Measurements from ENCODE around the gene S100A7A. TPM values are rescaled to one million over a fixed set of nuclear protein-coding genes. Genes with fewer than 3 reads are reported as not detected.

S100A7A gene
- total RNA-seq, 1 donor from 2014 or later, result not detected

- H3K36me3 ChIP-seq (ENCODE audit: control insufficient read depth in 3 of 3, insufficient read depth in 3 of 3, low read length in 3 of 3), result no peaks in the 10 kb centered on the region
- no peaks in the 10 kb centered on the region for H3K27me3 ChIP-seq (ENCODE audit: control insufficient read depth in 3 of 3, insufficient read depth in 3 of 3, low read length in 3 of 3)
- H3K27ac ChIP-seq (ENCODE audit: low read depth, low read length), result no peak overlapping the region
- no peaks in the 10 kb centered on the region for H3K4me1 ChIP-seq (ENCODE audit: control insufficient read depth in 3 of 3, insufficient read depth in 3 of 3, low read length in 3 of 3)
- H3K4me3 ChIP-seq (ENCODE audit: low read length in 3 of 3), result no peak overlapping the region
- peaks cover 0 to 4% (median 2%) of the 10 kb centered on the region in 3 donors for H3K9me3 ChIP-seq (ENCODE audit: control insufficient read depth in 3 of 3, low read length in 3 of 3)
- H3K9ac ChIP-seq (ENCODE audit: low read depth in 1 of 3, low read length in 3 of 3), result no peak overlapping the region
Observed at GRCh38 chr1:153384958-153385580, 31.3 kb upstream of the S100A7A start.

GRCh38 chr1:153386500-153386901 lies 29.8 kb upstream of the S100A7A start:
- no peaks in the 10 kb centered on the region for H3K27me3 ChIP-seq (ENCODE audit: control insufficient read depth in 3 of 3, insufficient read depth in 3 of 3, low read length in 3 of 3)
- no peaks in the 10 kb centered on the region for H3K36me3 ChIP-seq (ENCODE audit: control insufficient read depth in 3 of 3, insufficient read depth in 3 of 3, low read length in 3 of 3)
- H3K4me3 ChIP-seq (ENCODE audit: low read length in 3 of 3), result no peak overlapping the region
- peaks cover 0 to 3% (median 0%) of the 10 kb centered on the region in 3 donors for H3K9me3 ChIP-seq (ENCODE audit: control insufficient read depth in 3 of 3, low read length in 3 of 3)
- no peak overlapping the region for H3K9ac ChIP-seq (ENCODE audit: low read depth in 1 of 3, low read length in 3 of 3)
- H3K4me1 ChIP-seq (ENCODE audit: control insufficient read depth in 3 of 3, insufficient read depth in 3 of 3, low read length in 3 of 3), result peaks cover 3 to 12% (median 10%) of the 10 kb centered on the region in 3 donors
- peak overlapping the region; percentile 37 for H3K27ac ChIP-seq (ENCODE audit: low read depth, low read length)

- Histone ChIP-seq H3K9ac (ENCODE audit: low read depth in 1 of 3, low read length in 3 of 3) (no peak overlapping the region), H3K4me3 (ENCODE audit: low read length in 3 of 3) (no peak overlapping the region), H3K4me1 (ENCODE audit: control insufficient read depth in 3 of 3, insufficient read depth in 3 of 3, low read length in 3 of 3) (peaks cover 5 to 14% (median 12%) of the 10 kb centered on the region in 3 donors), H3K27ac (ENCODE audit: low read depth, low read length) (peak overlapping the region; percentile 37), H3K36me3 (ENCODE audit: control insufficient read depth in 3 of 3, insufficient read depth in 3 of 3, low read length in 3 of 3) (no peaks in the 10 kb centered on the region), H3K9me3 (ENCODE audit: control insufficient read depth in 3 of 3, low read length in 3 of 3) (no peaks in the 10 kb centered on the region), H3K27me3 (ENCODE audit: control insufficient read depth in 3 of 3, insufficient read depth in 3 of 3, low read length in 3 of 3) (no peaks in the 10 kb centered on the region)
Observed at GRCh38 chr1:153387001-153387400, 29.3 kb upstream of the S100A7A start.

GRCh38 chr1:153387785-153388184 lies 28.5 kb upstream of the S100A7A start:
- Histone ChIP-seq H3K4me1 (ENCODE audit: control insufficient read depth in 3 of 3, insufficient read depth in 3 of 3, low read length in 3 of 3) (peaks cover 5 to 14% (median 12%) of the 10 kb centered on the region in 3 donors), H3K27ac (ENCODE audit: low read depth, low read length) (no peak overlapping the region)

GRCh38 chr1:153389401-153389800 lies 26.9 kb upstream of the S100A7A start:
- H3K36me3 ChIP-seq (ENCODE audit: control insufficient read depth in 3 of 3, insufficient read depth in 3 of 3, low read length in 3 of 3), result no peaks in the 10 kb centered on the region
- H3K4me1 ChIP-seq (ENCODE audit: control insufficient read depth in 3 of 3, insufficient read depth in 3 of 3, low read length in 3 of 3), result peaks cover 5 to 14% (median 12%) of the 10 kb centered on the region in 3 donors
- H3K27me3 ChIP-seq (ENCODE audit: control insufficient read depth in 3 of 3, insufficient read depth in 3 of 3, low read length in 3 of 3), result peaks cover 0 to 4% (median under 1%) of the 10 kb centered on the region in 3 donors
- no peak overlapping the region for H3K9ac ChIP-seq (ENCODE audit: low read depth in 1 of 3, low read length in 3 of 3)
- no peaks in the 10 kb centered on the region for H3K9me3 ChIP-seq (ENCODE audit: control insufficient read depth in 3 of 3, low read length in 3 of 3)
- no peak overlapping the region for H3K27ac ChIP-seq (ENCODE audit: low read depth, low read length)
- no peak overlapping the region for H3K4me3 ChIP-seq (ENCODE audit: low read length in 3 of 3)

More at GRCh38 chr1:153387785-153388184, 28.5 kb upstream of the S100A7A start:
- H3K9me3 ChIP-seq (ENCODE audit: control insufficient read depth in 3 of 3, low read length in 3 of 3), result no peaks in the 10 kb centered on the region
- no peaks in the 10 kb centered on the region for H3K27me3 ChIP-seq (ENCODE audit: control insufficient read depth in 3 of 3, insufficient read depth in 3 of 3, low read length in 3 of 3)
- no peak overlapping the region for H3K9ac ChIP-seq (ENCODE audit: low read depth in 1 of 3, low read length in 3 of 3)
- no peaks in the 10 kb centered on the region for H3K36me3 ChIP-seq (ENCODE audit: control insufficient read depth in 3 of 3, insufficient read depth in 3 of 3, low read length in 3 of 3)
- no peak overlapping the region for H3K4me3 ChIP-seq (ENCODE audit: low read length in 3 of 3)

- no peaks in the 10 kb centered on the region for H3K9me3 ChIP-seq (ENCODE audit: control insufficient read depth in 3 of 3, low read length in 3 of 3)
- H3K36me3 ChIP-seq (ENCODE audit: control insufficient read depth in 3 of 3, insufficient read depth in 3 of 3, low read length in 3 of 3), result no peaks in the 10 kb centered on the region
- peaks cover 5 to 19% (median 17%) of the 10 kb centered on the region in 3 donors for H3K4me1 ChIP-seq (ENCODE audit: control insufficient read depth in 3 of 3, insufficient read depth in 3 of 3, low read length in 3 of 3)
- H3K27ac ChIP-seq (ENCODE audit: low read depth, low read length), result no peak overlapping the region
- no peak overlapping the region for H3K4me3 ChIP-seq (ENCODE audit: low read length in 3 of 3)
- peaks cover 0 to 4% (median 2%) of the 10 kb centered on the region in 3 donors for H3K27me3 ChIP-seq (ENCODE audit: control insufficient read depth in 3 of 3, insufficient read depth in 3 of 3, low read length in 3 of 3)
- H3K9ac ChIP-seq (ENCODE audit: low read depth in 1 of 3, low read length in 3 of 3), result no peak overlapping the region
Observed at GRCh38 chr1:153389973-153390879, 26.1 kb upstream of the S100A7A start.

GRCh38 chr1:153390938-153391710 lies 25.2 kb upstream of the S100A7A start, which contains the start of gene S100A8:
S100A8 (minus strand) TSS chr1:153391073; CDS start chr1:153390535, 538 bp downstream.
- Histone ChIP-seq H3K4me3 (ENCODE audit: low read length in 3 of 3) (no peak within 1 kb of the TSS), H3K9me3 (ENCODE audit: control insufficient read depth in 3 of 3, low read length in 3 of 3) (no peaks in the 10 kb centered on the region), H3K27me3 (ENCODE audit: control insufficient read depth in 3 of 3, insufficient read depth in 3 of 3, low read length in 3 of 3) (peaks cover 0 to 4% (median 4%) of the 10 kb centered on the region in 3 donors), H3K9ac (ENCODE audit: low read depth in 1 of 3, low read length in 3 of 3) (no peak within 1 kb of the TSS), H3K36me3 (ENCODE audit: control insufficient read depth in 3 of 3, insufficient read depth in 3 of 3, low read length in 3 of 3) (no peaks in the 10 kb centered on the region), H3K4me1 (ENCODE audit: control insufficient read depth in 3 of 3, insufficient read depth in 3 of 3, low read length in 3 of 3) (peaks cover 5 to 22% (median 19%) of the 10 kb centered on the region in 3 donors), H3K27ac (ENCODE audit: low read depth, low read length) (no peak within 1 kb of the TSS)

GRCh38 chr1:153392258-153392657 lies 24.1 kb upstream of the S100A7A start:
- Histone ChIP-seq H3K4me3 (ENCODE audit: low read length in 3 of 3) (no peak overlapping the region), H3K9ac (ENCODE audit: low read depth in 1 of 3, low read length in 3 of 3) (no peak overlapping the region), H3K9me3 (ENCODE audit: control insufficient read depth in 3 of 3, low read length in 3 of 3) (no peaks in the 10 kb centered on the region), H3K27ac (ENCODE audit: low read depth, low read length) (no peak overlapping the region), H3K4me1 (ENCODE audit: control insufficient read depth in 3 of 3, insufficient read depth in 3 of 3, low read length in 3 of 3) (peaks cover 5 to 22% (median 19%) of the 10 kb centered on the region in 3 donors), H3K36me3 (ENCODE audit: control insufficient read depth in 3 of 3, insufficient read depth in 3 of 3, low read length in 3 of 3) (no peaks in the 10 kb centered on the region), H3K27me3 (ENCODE audit: control insufficient read depth in 3 of 3, insufficient read depth in 3 of 3, low read length in 3 of 3) (peaks cover 3 to 4% (median 4%) of the 10 kb centered on the region in 3 donors)

GRCh38 chr1:153392822-153393221 lies 23.5 kb upstream of the S100A7A start:
- no peaks in the 10 kb centered on the region for H3K9me3 ChIP-seq (ENCODE audit: control insufficient read depth in 3 of 3, low read length in 3 of 3)
- no peak overlapping the region for H3K4me3 ChIP-seq (ENCODE audit: low read length in 3 of 3)
- H3K27ac ChIP-seq (ENCODE audit: low read depth, low read length), result no peak overlapping the region
- peaks cover 3 to 4% (median 4%) of the 10 kb centered on the region in 3 donors for H3K27me3 ChIP-seq (ENCODE audit: control insufficient read depth in 3 of 3, insufficient read depth in 3 of 3, low read length in 3 of 3)
- H3K4me1 ChIP-seq (ENCODE audit: control insufficient read depth in 3 of 3, insufficient read depth in 3 of 3, low read length in 3 of 3), result peaks cover 5 to 22% (median 19%) of the 10 kb centered on the region in 3 donors
- no peak overlapping the region for H3K9ac ChIP-seq (ENCODE audit: low read depth in 1 of 3, low read length in 3 of 3)
- no peaks in the 10 kb centered on the region for H3K36me3 ChIP-seq (ENCODE audit: control insufficient read depth in 3 of 3, insufficient read depth in 3 of 3, low read length in 3 of 3)

Measured in skeletal muscle tissue (tissue), 4 donors.